Non-pigmented ciliary epithelial cell (primary cell): ENCODE data around the gene SH3GL1.

ENCODE experiments used
- DNase-seq: peaks from one replicate; pipeline ENCODE4 v3.0.0-alpha.2; 2010; ENCODE audit warnings: low read depth

SH3GL1 gene

GRCh38 chr19:4396949-4397783 lies 3.2 kb downstream of the SH3GL1 start:
- DNase-seq: no peak

GRCh38 chr19:4393947-4394590 lies 6.3 kb downstream of the SH3GL1 start:
- no peak for DNase-seq

- DNase-seq: no peak
These were observed 8.5 kb downstream of the SH3GL1 start for GRCh38 chr19:4391701-4392483.

GRCh38 chr19:4391306-4391693 lies 9.0 kb downstream of the SH3GL1 start:
- no peak for DNase-seq

GRCh38 chr19:4390567-4391305 lies 9.6 kb downstream of the SH3GL1 start:
- DNase-seq: no peak

DNA sequence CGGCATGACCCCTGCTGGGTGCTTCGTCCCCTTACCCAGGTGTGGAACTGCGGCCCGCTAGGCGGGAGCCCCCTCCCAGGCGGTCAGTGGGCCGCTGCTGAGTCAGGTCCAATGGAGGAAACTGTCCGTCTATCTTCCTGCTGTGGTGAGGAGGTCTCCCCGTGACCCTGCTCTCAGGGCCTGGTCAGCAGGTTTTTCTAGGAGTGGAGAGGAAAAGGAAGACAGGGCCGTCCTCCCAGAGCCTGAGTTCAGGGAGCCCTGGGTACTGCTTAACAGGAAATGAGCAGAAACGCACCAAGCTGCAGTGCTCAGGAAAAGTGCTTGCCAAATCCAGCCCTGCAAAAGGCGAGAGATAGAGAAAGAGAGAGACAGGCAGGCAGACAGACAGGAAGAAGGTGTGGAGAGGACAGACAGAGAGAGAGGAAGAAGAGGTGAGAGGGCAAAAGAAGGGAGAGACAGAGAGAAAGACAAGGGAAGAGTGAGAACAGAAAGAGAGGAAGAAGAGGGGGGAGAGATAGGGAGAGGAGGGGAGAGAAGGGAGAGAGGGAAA lies 10.3 kb downstream of the SH3GL1 start:
- DNase-seq: no peak

DNA sequence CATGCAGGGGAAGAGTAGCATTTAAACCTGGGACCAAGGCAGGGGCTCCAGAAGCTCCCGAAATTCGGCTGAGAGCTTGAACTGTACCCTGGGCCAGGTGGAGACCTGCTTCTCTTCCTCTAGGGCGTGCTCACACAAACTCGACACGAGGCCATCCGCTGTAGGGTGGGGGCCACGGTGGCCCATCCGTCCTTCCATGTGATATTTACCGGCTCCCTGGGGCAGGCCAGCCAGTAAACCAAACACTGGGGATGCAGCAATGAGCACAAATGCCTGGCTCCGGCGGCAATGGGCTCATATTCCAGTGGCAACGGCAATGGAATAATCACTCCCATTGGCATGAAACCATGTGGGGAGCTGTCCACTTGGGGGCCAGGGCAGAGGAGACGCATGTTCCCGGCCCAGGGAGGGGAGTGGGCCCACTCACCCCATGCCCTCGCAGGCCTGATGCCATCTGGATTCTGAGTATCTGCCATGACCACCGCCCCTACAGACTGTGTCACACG lies 10.8 kb downstream of the SH3GL1 start:
- no peak for DNase-seq

DNA sequence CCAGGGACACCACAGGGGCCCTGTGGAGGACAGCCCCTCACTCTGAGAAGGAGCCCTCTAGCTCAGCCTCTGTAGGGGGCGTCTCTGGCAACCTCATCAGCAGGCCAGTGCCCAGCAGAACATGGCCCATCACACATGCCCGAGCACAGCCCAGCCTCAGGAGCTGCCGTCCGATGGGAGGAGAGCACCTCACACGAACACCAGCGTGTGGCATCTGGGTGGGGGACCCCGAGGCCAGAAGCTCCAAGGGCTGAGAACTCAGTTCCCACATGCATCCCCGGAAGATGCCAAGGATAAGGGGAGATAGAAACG lies 11.3 kb downstream of the SH3GL1 start:
- DNase-seq: no peak

DNA sequence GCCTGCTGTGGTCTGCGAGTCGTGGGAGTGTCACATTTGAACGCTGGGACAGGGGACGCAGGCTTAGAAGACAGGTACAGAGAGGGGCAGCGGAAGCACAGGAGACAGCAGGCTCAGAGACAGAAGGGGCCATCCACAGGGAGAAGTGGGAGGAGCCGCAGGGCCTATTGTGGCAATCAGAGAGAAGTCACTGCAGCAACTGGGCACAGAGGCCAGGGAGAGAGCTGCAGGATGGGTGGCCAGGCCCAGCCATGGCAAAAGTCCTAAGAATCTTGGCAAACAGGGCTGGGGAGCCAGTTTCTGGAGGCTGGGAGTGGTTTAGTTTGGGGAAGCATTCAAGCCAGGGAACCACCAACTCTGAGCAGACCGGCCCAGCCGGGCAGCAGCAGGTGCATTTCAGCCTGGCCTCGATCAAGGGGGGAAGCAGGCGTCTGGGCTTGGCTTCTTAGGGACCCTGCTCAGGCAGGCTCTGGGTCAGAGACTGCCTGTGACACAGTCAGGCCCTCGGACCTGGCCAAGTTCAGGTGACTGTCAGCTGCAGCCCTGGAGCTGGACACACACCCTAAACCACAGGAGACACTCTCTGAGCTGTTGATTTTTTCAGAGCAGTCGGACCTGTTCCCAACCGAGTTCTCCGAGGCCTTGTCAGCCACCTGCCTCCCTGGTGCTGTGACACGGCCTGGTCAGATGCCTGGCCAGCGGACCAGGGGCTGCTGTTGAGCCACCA lies 11.8 kb downstream of the SH3GL1 start:
- no peak for DNase-seq

GRCh38 chr19:4386041-4386782 lies 14.1 kb downstream of the SH3GL1 start:
- no peak for DNase-seq

- DNase-seq: no peak
These were observed 14.9 kb downstream of the SH3GL1 start for GRCh38 chr19:4385291-4386040.

DNA sequence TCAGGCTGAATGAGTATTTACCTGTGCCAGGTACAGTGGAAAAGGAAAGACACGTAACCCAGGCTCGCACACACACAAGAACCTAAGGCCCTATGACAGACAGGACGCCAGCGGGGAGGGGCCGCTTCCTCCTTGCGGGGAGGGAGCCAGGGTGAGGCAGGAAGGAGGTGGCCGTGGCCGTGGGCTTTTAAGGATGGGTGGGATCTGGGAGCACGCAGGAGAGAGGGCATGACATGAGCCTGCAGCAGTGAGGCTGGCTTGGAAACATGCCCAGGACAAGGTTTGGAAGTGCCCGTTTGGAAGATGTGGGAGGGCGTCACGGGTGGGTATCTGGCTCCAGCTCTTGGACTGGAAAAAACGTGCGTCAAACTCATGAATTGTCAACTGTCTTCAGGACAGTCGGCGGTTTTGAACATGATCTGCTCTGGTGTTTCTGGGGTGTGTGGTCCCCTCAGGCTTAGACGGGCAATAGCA lies 20.1 kb downstream of the SH3GL1 start:
- no peak for DNase-seq

DNA sequence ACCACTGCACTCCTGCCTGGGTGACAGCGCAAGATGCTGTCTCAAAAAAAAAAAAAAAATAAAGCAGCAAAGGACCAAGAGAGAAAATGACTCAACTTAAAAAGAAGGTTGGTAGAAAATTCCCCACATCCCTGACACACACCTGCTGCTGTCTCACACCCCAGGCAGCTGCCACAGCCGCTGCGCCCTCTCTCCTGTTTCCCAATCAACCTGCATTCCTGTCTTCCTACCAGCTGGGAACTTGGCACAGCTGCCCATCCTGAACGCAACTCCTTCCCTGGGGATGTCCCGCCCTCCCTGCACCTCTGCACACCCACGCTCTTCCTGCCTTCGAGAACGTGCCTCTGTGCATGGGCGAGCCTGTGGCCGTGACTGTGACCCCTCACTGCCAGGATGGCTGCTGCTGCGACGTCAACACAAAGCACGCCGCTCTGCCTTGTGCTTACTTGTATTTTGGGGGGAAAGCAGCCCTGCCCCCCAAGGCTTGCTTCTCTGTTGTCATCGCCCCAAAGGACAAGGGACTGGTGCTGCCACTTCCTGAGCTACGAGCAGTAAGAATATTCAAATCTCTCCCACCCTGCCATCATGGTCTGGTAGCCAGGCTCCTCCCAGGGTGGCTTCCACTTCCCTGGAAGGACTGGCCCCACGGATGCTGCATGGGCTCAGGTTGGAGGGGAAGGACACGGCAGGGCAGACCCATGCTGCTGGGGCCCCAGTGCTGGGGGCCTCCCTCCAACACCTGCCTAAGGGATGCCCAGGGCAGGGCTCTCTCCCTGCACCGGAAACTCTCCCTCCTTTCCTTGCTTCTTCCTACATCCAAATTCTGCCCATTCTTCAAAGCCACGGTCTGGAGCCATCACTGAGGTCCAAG lies 20.7 kb downstream of the SH3GL1 start:
- no peak for DNase-seq

GRCh38 chr19:4378886-4379285 lies 21.5 kb downstream of the SH3GL1 start:
- no peak for DNase-seq

DNA sequence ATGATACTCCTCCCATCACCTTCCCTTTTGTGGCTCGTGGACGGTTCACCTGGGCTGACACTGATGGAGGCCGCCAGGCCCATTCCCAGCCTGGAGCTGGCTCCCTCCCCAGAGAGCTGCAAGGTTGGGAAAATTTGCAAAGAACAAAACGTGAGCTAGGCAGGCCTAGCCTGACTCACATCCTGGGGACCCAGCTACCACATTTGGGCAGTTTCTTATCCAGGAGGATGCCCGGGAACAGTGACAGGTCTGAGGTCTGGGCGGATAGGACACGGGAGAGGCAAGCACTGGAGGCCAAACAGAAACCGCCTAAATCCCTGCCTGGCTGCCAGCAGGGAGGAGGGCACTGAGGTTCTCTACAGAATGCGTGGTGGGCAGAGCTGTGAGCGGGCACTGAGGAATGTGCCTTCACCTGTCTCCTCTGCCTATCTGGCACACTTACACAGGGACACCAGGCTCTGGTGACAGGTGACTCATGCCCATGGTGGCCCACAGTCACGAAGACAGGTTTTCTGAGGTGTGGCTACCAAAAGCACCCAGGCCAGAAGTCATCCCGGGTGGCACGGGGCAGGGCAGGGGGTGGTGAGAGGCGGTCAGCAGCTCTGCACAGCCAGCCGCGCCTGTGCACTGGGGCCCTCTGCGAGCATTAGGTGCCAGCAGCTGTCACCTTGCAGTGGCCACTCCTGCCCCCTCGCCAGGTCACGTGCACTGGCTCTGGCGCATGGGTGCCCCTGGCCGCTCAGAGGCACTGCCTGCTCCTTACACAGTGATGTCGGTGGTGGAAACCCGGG lies 23.2 kb downstream of the SH3GL1 start:
- no peak for DNase-seq

DNA sequence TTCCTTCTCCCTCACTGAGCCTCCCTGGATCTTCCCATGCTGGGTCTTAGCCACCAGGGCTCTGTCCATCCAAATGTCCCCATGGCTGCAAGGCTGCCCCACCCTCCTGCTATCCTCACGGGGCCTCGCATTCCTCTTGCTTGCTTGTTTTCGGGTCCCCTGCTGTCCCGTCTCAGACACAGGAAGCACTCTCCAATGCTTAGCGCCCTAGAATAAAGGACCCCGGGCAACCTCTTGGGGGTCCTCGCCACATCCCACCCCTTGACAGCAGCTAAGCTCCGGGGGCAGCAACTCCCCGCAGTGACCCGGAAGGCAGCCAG lies 23.7 kb downstream of the SH3GL1 start:
- DNase-seq: no peak

DNA sequence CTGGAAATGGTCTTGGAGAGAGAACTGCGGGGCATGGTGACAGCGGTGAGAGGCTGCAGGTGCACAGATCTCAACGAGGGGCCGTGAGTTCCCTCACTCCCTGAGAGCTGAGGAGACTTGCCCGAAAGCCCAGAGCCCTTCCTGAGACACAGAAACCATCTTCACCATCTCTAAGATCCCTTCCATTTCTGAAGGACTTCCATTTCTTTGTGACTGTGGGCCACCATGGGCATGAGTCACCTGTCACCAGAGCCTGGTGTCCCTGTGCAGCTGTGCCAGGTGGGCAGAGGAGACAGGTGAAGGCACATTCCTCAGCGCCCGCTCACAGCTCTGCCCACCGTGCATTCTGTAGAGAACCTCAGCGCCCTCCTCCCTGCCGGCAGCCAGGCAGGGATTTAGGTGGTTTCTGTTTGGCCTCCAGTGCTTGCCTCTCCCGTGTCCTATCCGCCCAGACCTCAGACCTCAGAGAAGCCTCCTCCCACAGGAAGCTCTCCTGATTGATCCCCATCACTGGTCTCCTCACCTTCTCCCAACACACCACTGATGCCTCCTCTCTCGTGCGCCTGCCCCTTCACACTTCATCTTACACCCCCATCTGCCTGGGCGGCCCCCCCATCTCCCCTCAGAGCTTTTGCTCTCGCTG lies 24.2 kb downstream of the SH3GL1 start:
- DNase-seq: no peak
